Common myeloid progenitor, CD34-positive (primary cell): ENCODE data around the gene DACT2.
A peak's percentile ranks its signal among the peaks of the same experiment; 100 is the strongest.

Experiments
- CTCF ChIA-PET: fragments of 350-600 bp; sonication (Branson Sonifier 250); formaldehyde crosslinking; loops from one replicate; lab custom pipeline; 2021; ENCODE audit warnings: antibody characterized with exemption; lab: Charles Lee
- POLR2A ChIA-PET: fragments of 350-600 bp; sonication (Branson Sonifier 250); formaldehyde crosslinking; loops from one replicate; lab custom pipeline; 2021; ENCODE audit warnings: antibody characterized with exemption; lab: Charles Lee
- DNase-seq, 3 donors: peaks; one replicate each; pipeline versions ENCODE4 v3.0.0 to v3.0.0-alpha.2; 2013
- H3K27ac ChIP-seq, 2 experiments: 1 replicate in 1 of 2; 2 replicates in 1 of 2; pipeline ENCODE4 v1.7.0; 2013; ENCODE audit warnings: inconsistent platforms in 2 of 2, low read length in 2 of 2, mild to moderate bottlenecking in 2 of 2, low read depth in 1 of 2, moderate library complexity in 1 of 2; ENCODE audit not compliant: severe bottlenecking in 2 of 2, insufficient read depth in 1 of 2, poor library complexity in 1 of 2
- H3K27me3 ChIP-seq, 5 experiments: replicated peaks in 2 of 5; 1 replicate in 3 of 5; 2 replicates in 2 of 5; pipeline versions ENCODE4 v1.6.1 to v1.7.0; 2013; ENCODE audit warnings: low read length in 4 of 5, mild to moderate bottlenecking in 2 of 5, moderate library complexity in 2 of 5, inconsistent platforms in 1 of 5; ENCODE audit not compliant: insufficient read depth in 5 of 5, control insufficient read depth in 4 of 5
- H3K36me3 ChIP-seq, 4 experiments: 1 replicate in 2 of 4; 2 replicates in 2 of 4; pipeline versions ENCODE4 v1.6.1 to v1.7.0; 2013; ENCODE audit warnings: low read length in 3 of 4, control low read depth in 1 of 4, mild to moderate bottlenecking in 1 of 4; ENCODE audit not compliant: control insufficient read depth in 4 of 4, insufficient read depth in 4 of 4
- H3K4me1 ChIP-seq, 4 experiments: 1 replicate in 3 of 4; 2 replicates in 1 of 4; pipeline versions ENCODE4 v1.6.1 to v1.7.1; 2013; ENCODE audit warnings: low read length in 3 of 4, mild to moderate bottlenecking in 3 of 4, control low read depth in 1 of 4, inconsistent platforms in 1 of 4, moderate library complexity in 1 of 4; ENCODE audit not compliant: control insufficient read depth in 4 of 4, insufficient read depth in 4 of 4; ENCODE audit errors: control extremely low read depth in 1 of 4
- H3K4me3 ChIP-seq, 7 experiments: 1 replicate in 4 of 7; 2 replicates in 3 of 7; pipeline versions ENCODE4 v1.5.1 to v1.7.0; 2013; ENCODE audit warnings: mild to moderate bottlenecking in 7 of 7, low read length in 6 of 7, moderate library complexity in 6 of 7, inconsistent platforms in 2 of 7, low read depth in 2 of 7, control low read depth in 1 of 7; ENCODE audit not compliant: insufficient read depth in 4 of 7, control insufficient read depth in 1 of 7; ENCODE audit errors: extremely low read depth in 1 of 7
- H3K9me3 ChIP-seq, 5 experiments: 1 replicate in 4 of 5; 2 replicates in 1 of 5; pipeline versions ENCODE4 v1.6.1 to v1.7.1; 2013; ENCODE audit warnings: low read length in 4 of 5, mild to moderate bottlenecking in 2 of 5, inconsistent platforms in 1 of 5, low read depth in 1 of 5, moderate library complexity in 1 of 5; ENCODE audit not compliant: control insufficient read depth in 4 of 5, insufficient read depth in 2 of 5; ENCODE audit errors: control extremely low read depth in 1 of 5
- WGBS: methylation state at CpG from one replicate; pipeline ENCODE4 v1.1.5; 2013; ENCODE audit not compliant: insufficient coverage; 5-methylcytosine and 5-hydroxymethylcytosine counted together

Gene DACT2

DNA sequence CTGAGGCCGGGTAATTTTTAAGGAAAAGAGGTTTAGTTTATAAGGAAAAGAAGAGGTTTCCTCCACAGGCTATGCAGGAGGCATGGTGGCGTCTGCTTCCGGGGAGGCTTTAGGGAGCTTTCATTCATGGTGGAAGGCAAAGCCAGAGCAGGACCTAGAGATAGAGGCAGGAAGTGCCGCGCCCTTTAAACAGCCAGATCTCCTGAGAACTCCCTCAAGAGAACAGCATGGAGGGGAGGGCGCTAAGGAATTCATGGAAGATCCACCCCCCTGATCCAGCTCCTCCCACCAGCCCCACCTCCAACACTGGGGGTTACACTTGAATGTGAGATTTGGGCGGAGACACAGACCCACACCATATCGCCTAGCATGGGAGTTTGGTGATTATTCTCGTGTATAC, 13.9 kb upstream of the DACT2 start:
- H3K4me3 ChIP-seq: no peak overlapping the region
- ChIA-PET CTCF (no interaction called here), POLR2A (no interaction called here)

DNA sequence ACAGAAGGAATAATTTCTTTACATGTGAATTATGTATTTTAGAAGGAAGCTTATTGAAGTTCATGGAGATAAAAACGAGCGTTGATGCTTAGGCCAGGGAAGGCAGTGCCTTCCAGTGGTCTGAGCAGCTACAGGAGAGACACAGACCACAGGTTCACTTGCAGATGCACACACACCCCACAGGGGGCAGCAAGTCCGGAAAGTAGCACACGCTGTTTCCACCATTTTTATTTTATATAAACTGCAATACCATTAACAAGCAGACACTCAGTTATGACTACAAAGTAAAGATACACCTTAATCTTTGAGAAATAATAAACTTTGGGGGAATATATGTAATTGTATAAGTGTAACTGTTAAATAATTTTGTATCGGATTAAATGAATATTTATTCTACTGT, 13.5 kb upstream of the DACT2 start:
- Histone ChIP-seq H3K9me3 (peaks cover 0 to 3% (median 0%) of the 10 kb centered on the region in 5 experiments), H3K4me3 (no peak overlapping the region), H3K27ac (no peak overlapping the region), H3K36me3 (no peaks in the 10 kb centered on the region), H3K4me1 (no peaks in the 10 kb centered on the region), H3K27me3 (peaks cover 0 to 23% (median 7%) of the 10 kb centered on the region in 5 experiments)
- WGBS: 95% methylated on average over 3 of the region's 5 CpGs
- ChIA-PET CTCF (no interaction called here), POLR2A (no interaction called here)
- DNase-seq: peak in 2 of 3 donors; percentile 17 to 18

More for the DNA sequence above, 13.9 kb upstream of the DACT2 start:
- no peaks in the 10 kb centered on the region for H3K4me1 ChIP-seq
- H3K27me3 ChIP-seq: peaks cover 0 to 22% (median 7%) of the 10 kb centered on the region in 5 experiments
- H3K9me3 ChIP-seq: peaks cover 0 to 3% (median 0%) of the 10 kb centered on the region in 5 experiments
- DNase-seq: no peak
- no peaks in the 10 kb centered on the region for H3K36me3 ChIP-seq
- no peak overlapping the region for H3K27ac ChIP-seq
- 67% methylated on average over 3 of the region's 9 CpGs for WGBS

DNA sequence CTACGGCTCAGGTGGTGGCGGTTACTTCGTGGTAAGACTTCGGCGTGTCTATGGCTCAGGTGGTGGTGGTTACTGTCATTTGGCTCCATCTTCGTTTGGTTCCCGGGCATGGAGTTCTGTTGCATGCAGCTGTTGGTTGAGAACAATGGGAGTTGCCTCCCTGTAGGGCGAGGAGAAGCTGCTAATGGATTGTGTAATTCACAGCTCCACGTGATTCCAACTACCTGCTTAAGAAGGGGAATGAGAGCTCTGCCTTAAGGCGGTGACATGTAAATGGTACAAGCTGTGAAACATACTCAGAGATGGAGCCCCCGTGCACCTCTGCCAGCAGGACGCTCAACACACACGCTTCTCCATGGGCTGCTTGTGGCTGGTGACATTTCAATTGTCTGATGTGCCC, 12.4 kb upstream of the DACT2 start:
- CTCF ChIA-PET: no interaction called here
- Histone ChIP-seq H3K27me3 (peaks cover 0 to 24% (median 6%) of the 10 kb centered on the region in 5 experiments), H3K4me1 (no peaks in the 10 kb centered on the region), H3K4me3 (no peak overlapping the region), H3K36me3 (no peaks in the 10 kb centered on the region), H3K27ac (no peak overlapping the region), H3K9me3 (peaks cover 0 to 3% (median 0%) of the 10 kb centered on the region in 5 experiments)
- WGBS: 69% methylated on average over 12 of the region's 13 CpGs
- POLR2A ChIA-PET: no interaction called here
- DNase-seq: no peak

DNA sequence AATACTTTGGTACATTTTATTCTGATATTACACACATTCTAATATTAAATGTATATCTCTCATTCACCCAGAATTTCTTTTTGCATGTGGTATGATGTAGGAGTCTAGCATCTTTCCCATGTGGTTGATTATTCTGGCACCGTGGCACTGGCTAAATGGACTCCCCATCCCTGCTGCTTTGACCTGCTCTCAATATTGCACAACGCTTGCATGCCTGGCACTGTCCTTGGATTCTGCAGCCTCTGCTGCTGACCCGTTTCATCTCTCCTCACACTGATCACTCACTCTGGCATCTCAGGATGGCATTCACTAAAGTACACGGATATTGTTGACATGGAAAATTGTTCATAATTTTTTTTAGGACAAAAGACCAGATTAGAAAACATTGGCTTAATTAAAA, 11.5 kb upstream of the DACT2 start:
- no peak overlapping the region for H3K4me3 ChIP-seq
- H3K36me3 ChIP-seq: no peaks in the 10 kb centered on the region
- peaks cover 0 to 3% (median 0%) of the 10 kb centered on the region in 5 experiments for H3K9me3 ChIP-seq
- no peak overlapping the region for H3K27ac ChIP-seq
- H3K27me3 ChIP-seq: peaks cover 0 to 30% (median 0%) of the 10 kb centered on the region in 5 experiments
- DNase-seq: no peak
- CTCF ChIA-PET: no interaction called here
- 90% methylated on average over 2 of the region's 4 CpGs for WGBS
- no peaks in the 10 kb centered on the region for H3K4me1 ChIP-seq
- POLR2A ChIA-PET: no interaction called here

DNA sequence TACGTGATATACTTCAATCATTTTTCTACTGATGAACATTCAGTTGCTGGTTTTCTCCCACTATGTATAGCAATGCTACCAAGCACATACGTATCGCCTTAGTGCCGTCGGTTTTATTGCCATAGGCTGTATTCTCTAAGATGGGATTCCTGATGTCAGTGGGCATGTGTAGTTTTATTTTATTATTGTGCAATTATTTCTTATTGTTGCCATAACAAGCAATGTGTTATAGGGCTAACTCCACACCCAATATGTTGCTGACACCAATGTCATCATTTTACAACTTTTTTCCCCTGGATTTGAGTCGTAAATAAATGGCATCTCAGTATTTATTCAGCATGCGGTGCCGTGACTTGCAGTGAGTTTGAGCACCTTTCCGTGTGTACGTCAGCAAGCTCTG, 10.8 kb upstream of the DACT2 start:
- 98% methylated on average over 7 of the region's 10 CpGs for WGBS
- no peak overlapping the region for H3K4me3 ChIP-seq
- POLR2A ChIA-PET: no interaction called here

DNA sequence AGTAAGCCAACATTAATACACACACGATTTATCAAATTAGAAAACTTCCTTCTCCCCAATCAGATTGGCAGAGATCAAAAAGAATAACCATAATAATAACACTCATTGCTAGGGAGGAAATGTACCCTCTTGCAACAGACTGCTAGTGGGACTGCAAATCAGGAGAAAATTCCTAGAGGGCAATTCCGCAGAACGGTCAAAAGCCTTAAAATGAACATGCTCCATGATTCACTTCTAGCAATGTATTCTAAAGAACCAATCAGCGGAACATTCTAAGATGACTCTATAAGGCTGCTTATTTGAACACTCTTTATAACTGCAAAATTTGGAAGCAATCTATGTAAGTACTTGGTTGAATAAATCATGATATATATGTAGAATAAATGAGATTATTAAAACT, 8.5 kb upstream of the DACT2 start:
- POLR2A ChIA-PET: no interaction called here
- Histone ChIP-seq H3K27me3 (peaks cover 0 to 36% (median 8%) of the 10 kb centered on the region in 5 experiments), H3K27ac (no peak overlapping the region), H3K4me1 (no peaks in the 10 kb centered on the region), H3K4me3 (no peak overlapping the region), H3K9me3 (peaks cover 0 to 5% (median 0%) of the 10 kb centered on the region in 5 experiments), H3K36me3 (no peaks in the 10 kb centered on the region)
- CTCF ChIA-PET: no interaction called here
- no peak for DNase-seq
- 100% methylated on average over 2 of the region's 4 CpGs for WGBS

More for the DNA sequence above, 10.8 kb upstream of the DACT2 start:
- peaks cover 0 to 35% (median 2%) of the 10 kb centered on the region in 5 experiments for H3K27me3 ChIP-seq
- CTCF ChIA-PET: no interaction called here
- DNase-seq: no peak
- H3K9me3 ChIP-seq: peaks cover 0 to 3% (median 0%) of the 10 kb centered on the region in 5 experiments
- no peaks in the 10 kb centered on the region for H3K36me3 ChIP-seq
- H3K4me1 ChIP-seq: no peaks in the 10 kb centered on the region
- H3K27ac ChIP-seq: no peak overlapping the region

DNA sequence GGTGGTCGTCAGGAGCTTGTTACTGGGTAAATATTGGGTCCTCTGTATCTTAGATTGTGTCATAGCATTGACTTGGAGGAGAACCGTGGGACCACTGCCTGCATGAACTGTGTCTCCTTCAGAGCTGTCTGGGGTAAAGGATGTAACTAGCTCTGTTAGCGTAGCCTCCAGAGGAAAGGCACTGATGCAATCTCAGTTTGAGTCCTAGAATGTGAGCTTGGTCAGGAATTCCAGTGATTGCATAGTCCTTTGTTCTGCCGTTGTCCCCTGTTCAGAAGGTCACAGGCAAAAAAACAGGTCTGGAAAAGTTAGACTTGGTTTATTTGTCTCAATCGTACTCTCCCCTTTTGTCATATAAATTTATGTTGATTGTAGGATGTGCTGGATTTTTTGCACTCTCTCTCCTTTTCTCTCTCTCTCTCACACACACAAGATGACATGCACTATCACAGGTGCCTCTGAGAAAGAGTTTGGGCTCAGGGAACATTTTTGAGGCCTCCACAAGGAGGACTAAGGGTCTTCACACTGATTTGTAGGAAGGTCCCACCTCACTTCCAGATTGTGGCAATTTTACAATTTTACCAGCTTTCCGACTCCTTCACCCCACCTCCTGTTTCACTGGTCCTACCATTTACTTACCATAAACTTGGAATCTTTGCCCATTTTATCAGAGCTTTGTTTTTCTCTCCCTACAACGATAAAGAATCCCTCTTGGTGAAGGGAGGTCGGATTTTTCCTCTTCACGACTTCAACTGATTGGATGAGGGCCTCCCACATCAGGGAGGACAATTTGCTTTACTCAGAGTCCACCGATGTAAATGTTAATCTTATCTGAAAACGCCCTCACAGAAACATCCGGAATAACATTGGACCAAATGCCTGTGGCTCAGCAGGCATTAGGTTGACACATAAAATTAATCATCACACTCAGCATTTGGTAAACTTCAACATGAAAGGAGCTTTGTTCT, 7.0 kb upstream of the DACT2 start:
- CTCF ChIA-PET: no interaction called here
- peak in 2 of 3 donors; percentile 6 to 36 for DNase-seq
- H3K27ac ChIP-seq: no peak overlapping the region
- WGBS: 62% methylated on average over 8 of the region's 12 CpGs
- no peaks in the 10 kb centered on the region for H3K4me1 ChIP-seq
- POLR2A ChIA-PET: no interaction called here
- peaks cover 0 to 37% (median 11%) of the 10 kb centered on the region in 5 experiments for H3K27me3 ChIP-seq
- H3K4me3 ChIP-seq: no peak overlapping the region
- no peaks in the 10 kb centered on the region for H3K36me3 ChIP-seq
- H3K9me3 ChIP-seq: peaks cover 0 to 7% (median under 1%) of the 10 kb centered on the region in 5 experiments
